Stomach (tissue), 4 donors: ENCODE measurements around the gene ATP8A2.

Source experiments
- EP300 ChIP-seq: sonication (generic); formaldehyde crosslinking; IDR thresholded peaks from one replicate; pipeline ENCODE4 v1.6.1; 2017; ENCODE audit warnings: antibody characterized with exemption
- TF ChIP-seq, protein P1 (sequence below), 7 experiments: fragments of 450-650 bp in 4 of 7; fragments of 200-600 bp in 3 of 7; sonication (generic) in 3 of 7; IDR thresholded peaks; one replicate each; pipeline ENCODE4 v1.5.1; 2016 to 2019; ENCODE audit warnings: antibody characterized with exemption in 7 of 7, control low read depth in 2 of 7, mild to moderate bottlenecking in 1 of 7

DNA sequence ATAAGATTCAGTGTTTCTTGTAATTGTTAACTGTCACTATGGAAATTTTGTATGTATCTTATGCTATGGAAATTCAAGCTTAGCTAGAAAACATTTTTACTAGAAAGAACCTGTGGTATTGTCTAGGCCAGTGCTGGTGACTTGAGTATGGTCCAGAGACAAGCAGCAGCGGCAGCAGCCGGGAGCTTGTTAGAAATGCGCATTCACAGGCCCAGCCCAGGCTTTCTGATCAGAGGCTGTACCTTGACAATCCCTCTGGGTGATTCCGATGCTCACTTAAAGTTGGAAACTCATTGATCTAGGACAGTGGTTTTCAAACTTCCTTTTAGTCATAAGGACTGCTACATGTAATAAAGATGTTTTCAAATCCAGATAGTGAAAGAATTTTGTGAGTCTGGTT lies 392.6 kb downstream of the ATP8A2 start:
- TF ChIP-seq, protein P1, sequence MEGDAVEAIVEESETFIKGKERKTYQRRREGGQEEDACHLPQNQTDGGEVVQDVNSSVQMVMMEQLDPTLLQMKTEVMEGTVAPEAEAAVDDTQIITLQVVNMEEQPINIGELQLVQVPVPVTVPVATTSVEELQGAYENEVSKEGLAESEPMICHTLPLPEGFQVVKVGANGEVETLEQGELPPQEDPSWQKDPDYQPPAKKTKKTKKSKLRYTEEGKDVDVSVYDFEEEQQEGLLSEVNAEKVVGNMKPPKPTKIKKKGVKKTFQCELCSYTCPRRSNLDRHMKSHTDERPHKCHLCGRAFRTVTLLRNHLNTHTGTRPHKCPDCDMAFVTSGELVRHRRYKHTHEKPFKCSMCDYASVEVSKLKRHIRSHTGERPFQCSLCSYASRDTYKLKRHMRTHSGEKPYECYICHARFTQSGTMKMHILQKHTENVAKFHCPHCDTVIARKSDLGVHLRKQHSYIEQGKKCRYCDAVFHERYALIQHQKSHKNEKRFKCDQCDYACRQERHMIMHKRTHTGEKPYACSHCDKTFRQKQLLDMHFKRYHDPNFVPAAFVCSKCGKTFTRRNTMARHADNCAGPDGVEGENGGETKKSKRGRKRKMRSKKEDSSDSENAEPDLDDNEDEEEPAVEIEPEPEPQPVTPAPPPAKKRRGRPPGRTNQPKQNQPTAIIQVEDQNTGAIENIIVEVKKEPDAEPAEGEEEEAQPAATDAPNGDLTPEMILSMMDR (IDR thresholded peaks at IDR 0.05) = no peak
- no peak for TF ChIP-seq EP300
